ENCODE results near the gene CGRRF1.
A peak's percentile ranks its signal among the peaks of the same experiment; 100 is the strongest.

Gene CGRRF1, protein sequence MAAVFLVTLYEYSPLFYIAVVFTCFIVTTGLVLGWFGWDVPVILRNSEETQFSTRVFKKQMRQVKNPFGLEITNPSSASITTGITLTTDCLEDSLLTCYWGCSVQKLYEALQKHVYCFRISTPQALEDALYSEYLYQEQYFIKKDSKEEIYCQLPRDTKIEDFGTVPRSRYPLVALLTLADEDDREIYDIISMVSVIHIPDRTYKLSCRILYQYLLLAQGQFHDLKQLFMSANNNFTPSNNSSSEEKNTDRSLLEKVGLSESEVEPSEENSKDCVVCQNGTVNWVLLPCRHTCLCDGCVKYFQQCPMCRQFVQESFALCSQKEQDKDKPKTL

GRCh38 chr14:54509546-54510501, at the start of gene CGRRF1:
Gene CGRRF1, plus strand, starts transcription at chr14:54509906. Its CDS starts 54 bp downstream, at chr14:54509960.
- DNase-seq: peak; percentile 86

DNA sequence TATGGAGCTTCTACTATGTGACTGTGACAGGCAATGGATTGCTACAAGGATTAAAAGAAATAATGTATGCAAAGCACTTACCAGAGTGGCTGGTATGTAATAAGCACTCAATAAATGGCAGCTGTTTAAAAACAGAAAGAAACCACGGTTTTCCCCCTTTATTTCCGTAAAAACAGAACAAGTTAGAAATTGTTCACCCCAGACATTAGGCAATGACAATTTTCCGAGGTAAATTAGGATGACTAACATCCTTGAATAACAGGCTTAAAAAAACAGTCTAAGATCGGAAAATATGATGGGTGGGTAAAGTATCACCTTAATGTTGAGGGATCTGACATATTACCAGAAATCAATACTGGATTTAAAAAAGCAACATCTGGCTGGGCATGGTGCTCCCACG, 47.7 kb upstream of the CGRRF1 start:
- no peak for DNase-seq

- no peak for DNase-seq
Measured at GRCh38 chr14:54465654-54466053, 44.1 kb upstream of the CGRRF1 start.

GRCh38 chr14:54467280-54467679, 42.4 kb upstream of the CGRRF1 start:
- DNase-seq: no peak

DNA sequence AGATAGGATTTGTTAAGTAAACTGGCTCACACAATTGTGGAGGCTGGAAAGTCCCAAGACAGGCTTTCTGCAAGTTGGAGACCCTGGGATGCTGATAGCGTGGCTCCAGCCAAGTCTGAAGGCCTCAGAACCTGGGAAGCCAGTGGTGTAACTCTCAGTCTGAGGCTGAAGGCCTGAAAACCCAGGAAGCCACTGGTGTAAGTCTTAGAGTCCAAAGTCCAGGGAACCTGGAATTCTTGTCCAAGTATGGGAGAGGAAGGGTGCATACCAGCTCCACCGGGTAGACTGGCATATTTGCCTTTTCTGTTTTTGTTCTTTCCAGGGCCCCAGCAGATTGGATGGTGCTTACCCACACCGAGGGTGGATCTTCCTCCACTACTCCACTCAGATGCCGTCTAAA, 39.0 kb upstream of the CGRRF1 start:
- DNase-seq: no peak

GRCh38 chr14:54471641-54472040, 38.1 kb upstream of the CGRRF1 start:
- DNase-seq: no peak

DNA sequence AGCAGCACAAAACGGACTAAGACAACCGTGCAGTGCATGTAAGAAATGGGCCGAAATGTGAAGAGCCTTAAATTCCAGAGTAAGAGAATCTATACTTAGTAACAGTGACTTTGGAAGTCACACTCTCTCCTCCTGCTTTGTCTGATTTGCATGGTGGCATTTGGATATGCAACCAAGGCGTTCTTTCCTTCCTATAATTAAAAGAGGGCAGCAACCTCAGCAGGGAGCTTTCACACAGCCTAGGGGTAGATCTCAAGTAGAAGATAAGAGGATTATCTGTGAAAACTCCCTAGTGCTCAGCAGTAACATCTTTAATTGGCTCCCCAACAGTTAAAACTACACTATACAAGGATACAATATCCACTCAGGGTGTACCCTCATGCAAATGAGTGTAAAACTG, 37.4 kb upstream of the CGRRF1 start:
- no peak for DNase-seq

DNA sequence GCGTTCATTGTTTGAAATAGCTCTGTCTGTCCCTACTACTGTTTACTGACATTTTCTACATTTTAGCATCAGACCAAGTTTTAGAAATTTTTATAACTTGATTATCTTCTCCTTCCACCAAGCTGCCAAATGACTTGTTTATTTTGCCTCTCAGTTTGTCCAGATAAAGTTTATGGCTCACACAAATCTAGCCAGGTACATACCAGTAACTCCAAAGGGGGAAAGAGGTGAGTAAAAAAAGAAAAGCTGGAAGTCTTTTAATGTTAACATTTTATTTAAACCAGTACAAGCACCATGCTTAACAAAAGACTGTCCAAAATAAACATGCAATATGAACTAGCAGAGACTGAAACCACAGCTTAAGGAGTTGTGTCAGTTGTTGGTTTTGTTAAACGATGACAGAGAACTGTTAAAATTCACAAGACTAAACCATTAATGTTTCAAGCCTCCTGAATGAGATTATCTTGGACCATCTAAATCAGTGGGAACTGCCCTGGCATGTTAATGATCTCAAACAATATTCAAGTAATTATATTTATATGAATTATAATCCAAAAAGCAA, 35.4 kb upstream of the CGRRF1 start:
- no peak for DNase-seq

DNA sequence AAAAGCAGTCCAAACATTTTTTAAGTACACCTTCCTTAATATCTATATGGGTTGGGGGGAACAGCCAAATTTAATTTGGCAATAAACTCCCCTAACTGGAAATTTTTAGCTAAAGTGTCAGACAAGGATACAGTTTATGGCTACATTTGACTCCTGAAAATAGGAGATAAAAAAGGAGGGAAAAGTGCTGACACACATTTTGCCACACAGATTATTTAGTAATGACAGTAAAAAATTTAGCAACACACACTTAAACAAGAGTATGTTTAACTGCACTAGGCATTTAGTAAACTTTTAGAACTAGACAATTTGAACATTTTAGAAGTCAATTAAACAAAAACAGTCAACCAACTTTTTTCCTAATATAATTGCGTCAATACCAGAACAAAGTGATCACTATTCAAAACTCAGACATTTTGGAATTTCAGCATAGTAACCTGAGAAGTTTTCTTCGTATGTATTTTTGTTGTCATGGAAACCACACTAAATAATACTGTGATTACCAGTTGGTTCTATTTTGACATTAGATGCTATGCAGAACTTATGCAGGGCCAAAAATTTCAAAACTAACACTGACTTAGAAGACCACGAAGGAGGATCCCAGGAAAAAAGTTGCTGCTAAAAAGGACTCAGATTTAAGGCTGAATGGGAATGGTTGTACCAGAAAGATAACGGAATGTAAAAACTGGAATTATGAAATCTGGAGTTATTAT, 34.4 kb upstream of the CGRRF1 start:
- no peak for DNase-seq

DNA sequence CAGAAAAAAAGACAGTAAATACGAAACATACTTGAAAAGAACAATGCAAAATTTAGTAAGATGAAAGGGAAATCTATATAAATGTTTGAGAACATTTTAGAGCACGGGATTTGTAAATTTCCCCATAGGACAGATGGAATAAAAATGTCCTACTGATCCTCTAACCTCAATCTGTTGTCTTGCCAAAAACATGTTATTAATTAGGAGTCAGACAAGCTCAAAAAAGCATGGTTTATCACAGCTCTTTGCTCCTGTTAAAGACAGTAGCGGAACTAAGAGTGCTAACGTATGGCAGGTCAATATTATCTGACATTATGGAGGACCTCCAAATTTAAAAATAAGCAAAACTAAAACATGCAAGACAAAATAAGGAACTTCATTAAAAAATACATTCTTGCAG, 33.8 kb upstream of the CGRRF1 start:
- DNase-seq: no peak

- no peak for DNase-seq
Measured at GRCh38 chr14:54478636-54479215, 31.0 kb upstream of the CGRRF1 start.

DNA sequence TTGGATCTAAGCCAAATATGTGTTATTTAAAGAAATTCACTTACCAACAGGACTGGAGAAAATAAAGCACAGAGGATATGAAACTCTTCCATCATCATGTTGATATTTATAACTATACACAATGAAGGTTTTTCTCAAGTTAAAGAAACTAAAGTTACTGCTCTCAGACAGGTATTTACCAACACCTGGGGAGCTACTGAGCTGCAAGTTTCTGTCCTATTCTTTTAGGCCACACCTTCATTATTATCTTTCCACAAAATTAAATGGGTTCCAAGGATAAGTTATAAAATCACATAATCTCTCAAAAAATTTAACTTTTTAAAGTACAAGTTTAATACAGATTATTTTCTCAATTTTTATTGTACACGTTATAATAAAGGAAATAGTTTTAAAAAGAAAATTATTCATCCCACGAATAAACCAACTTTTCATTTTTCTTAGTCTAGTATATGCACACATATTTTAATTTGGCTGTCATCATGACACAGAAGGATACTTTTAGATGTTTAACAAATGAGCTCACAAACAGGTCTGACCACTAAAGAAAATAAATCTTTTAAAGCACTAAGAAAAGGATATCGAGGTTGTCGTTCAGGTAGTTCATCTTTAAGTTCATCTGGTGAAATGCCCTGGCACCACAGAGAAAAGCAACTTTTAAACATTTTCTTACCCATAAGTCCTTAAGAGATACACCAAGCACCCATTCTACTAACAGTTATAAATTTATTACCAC, 28.7 kb upstream of the CGRRF1 start:
- DNase-seq: no peak

GRCh38 chr14:54481695-54482094, 28.0 kb upstream of the CGRRF1 start:
- no peak for DNase-seq

DNA sequence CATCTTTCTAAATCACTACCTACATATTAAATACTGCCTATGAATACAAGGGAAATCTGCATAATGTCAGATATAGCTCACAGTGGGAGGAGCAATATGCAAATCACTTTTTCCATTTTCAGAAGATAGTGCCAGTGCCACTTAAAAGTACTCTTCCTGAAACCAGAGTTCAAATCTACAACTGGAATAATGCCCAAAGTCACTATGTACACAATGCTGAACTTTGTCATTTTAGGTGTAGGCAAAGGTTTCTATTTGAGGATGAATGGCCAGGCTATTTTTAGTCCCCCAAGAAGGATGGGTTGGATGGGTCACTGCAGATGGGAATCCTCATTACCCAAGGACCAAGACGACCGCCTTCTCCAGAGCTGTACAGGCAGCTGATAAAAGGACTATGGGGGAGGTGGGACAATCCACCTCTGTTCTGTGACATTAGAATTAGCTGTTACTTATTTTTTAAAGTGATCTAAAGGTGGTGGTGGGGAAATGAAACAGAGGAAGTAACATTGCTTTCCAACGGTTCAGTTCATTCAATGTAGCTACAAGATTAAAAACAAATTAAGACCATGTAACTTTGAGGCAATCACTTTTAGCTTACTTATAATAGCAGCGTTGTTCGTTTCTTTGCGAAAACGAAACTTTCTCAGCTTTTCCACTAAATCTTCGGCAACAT, 26.5 kb upstream of the CGRRF1 start:
- DNase-seq: no peak

GRCh38 chr14:54483846-54484245, 25.9 kb upstream of the CGRRF1 start:
- no peak for DNase-seq

- DNase-seq: no peak
Measured at GRCh38 chr14:54486685-54487084, 23.0 kb upstream of the CGRRF1 start.

- no peak for DNase-seq
Measured at GRCh38 chr14:54487771-54488170, 21.9 kb upstream of the CGRRF1 start.

GRCh38 chr14:54488318-54488645, 21.4 kb upstream of the CGRRF1 start:
- DNase-seq: no peak

DNA sequence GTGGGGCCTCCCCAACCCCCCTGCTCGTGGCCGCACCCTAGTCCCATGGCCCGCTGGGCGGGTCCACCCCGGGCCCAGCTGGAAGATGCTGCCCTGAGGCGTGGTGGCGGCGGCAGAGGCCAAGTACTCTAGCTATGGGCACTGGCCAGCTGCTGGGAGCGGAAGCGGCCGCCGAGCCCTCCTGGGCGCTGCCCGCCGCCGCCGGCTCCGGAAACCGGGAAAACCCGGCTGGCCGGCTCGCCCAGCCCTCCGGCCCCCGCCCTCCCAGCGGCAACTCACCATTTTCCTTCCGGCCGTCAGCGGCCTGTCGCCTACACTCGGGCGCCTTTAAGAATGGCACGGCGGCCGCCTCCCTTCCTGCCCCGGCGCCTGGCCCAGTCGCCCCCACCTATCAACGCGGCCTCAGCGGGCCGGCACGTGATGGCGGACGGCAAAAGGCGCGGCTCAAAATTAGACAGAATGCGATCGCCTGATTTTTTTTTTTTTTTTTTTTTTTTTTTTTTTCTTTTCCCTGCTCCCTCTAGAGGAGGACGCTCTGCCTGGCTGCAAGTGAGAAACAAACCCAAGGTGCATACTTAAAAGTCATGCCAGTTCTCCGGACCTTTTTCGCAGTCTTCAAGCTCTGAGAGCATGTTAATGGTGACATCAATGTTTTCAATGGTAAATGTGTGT, 20.9 kb upstream of the CGRRF1 start, which contains the start of gene GMFB:
Gene GMFB, minus strand, starts transcription at position 335 of the 672 bp plus-strand sequence. Its CDS starts 53 bp downstream, at position 282.
- DNase-seq: peak; percentile 34

DNA sequence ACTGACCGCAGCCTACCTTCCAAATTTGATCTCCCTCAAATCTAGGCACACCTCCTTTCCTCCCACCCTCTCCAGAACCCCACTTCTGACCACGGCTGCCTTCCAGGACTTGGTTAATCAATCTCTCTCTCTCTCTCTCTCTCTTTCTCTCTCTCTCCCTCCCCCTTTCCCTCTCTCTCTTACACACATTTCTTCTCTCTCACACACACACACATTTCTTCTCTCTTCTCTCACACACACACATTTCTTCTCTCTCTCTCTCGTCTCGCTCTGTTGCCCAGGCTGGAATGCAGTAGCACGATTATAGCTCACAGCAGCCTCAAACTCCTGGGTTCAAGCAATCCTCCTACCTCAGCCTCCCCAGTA, 20.4 kb upstream of the CGRRF1 start:
- DNase-seq: no peak
